RPMI7951 (cell line): ENCODE data around the gene CD247. TPM values are rescaled to one million over a fixed set of nuclear protein-coding genes. Genes with fewer than 3 reads are reported as not detected.
A peak's percentile ranks its signal among the peaks of the same experiment; 100 is the strongest.

Experiments used
- DNase-seq: peaks from one replicate; pipeline ENCODE4 v3.0.0-alpha.2; 2012; ENCODE audit warnings: low read depth
- total RNA-seq: library from RNA; depleted of rRNA; stranded (reverse); fragments of >200 nt; shearing (Covaris generic); gene quantifications from 2 replicates; pipeline ENCODE4 v1.2.3, GENCODE V29; 2014

CD247 gene
- total RNA-seq, 1 experiment from 2014 or later = not detected

DNA sequence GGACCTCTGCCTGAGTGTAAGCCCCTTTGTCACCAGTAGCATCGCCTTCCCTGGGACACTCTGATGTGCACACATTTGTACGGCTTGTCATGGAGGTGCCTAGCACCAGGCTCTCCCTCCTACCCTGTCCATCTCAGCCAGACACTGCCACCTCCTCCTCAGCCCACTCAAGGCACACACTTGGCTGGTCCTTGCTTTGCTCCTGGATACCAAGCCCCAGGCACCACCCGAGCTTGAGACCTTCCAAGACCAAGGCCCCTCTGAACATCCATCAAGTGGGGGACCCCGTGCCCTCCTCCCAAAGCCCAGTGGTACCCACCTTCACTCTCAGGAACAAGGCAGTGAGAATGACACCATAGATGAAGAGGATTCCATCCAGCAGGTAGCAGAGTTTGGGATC lies 78.0 kb downstream of the CD247 start:
- no peak for DNase-seq

DNA sequence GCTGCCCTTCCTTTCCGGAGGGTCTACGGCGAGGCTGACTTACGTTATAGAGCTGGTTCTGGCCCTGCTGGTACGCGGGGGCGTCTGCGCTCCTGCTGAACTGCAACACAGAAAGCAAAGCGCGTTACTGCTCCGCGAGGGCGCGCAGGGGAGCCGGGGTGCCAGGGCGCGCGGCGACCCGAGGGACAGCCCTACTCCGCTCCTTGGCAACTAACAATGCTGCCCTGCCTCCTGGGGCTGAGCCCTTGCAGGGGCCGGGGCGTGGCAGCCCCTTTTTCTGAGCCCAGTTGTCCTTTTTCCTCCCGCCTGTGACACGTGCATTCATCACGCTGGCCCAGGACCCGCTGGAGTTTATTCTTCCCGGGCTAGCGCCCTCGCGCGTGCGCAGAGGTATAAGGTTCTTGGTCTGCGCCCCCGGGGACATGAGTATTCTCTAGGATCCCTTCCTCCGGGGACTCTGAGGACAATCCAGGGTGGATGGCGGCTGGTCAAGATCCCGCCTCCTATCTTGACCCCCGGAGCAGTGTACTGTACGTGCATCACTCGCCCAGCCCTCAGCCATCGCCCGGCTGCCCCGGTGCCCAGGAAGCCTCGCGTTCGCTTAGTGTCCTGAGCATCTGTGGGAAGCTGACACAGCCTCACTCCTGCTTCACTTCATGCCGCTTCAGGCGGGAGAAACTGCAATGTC lies 78.9 kb downstream of the CD247 start:
- DNase-seq = peak; percentile 41

DNA sequence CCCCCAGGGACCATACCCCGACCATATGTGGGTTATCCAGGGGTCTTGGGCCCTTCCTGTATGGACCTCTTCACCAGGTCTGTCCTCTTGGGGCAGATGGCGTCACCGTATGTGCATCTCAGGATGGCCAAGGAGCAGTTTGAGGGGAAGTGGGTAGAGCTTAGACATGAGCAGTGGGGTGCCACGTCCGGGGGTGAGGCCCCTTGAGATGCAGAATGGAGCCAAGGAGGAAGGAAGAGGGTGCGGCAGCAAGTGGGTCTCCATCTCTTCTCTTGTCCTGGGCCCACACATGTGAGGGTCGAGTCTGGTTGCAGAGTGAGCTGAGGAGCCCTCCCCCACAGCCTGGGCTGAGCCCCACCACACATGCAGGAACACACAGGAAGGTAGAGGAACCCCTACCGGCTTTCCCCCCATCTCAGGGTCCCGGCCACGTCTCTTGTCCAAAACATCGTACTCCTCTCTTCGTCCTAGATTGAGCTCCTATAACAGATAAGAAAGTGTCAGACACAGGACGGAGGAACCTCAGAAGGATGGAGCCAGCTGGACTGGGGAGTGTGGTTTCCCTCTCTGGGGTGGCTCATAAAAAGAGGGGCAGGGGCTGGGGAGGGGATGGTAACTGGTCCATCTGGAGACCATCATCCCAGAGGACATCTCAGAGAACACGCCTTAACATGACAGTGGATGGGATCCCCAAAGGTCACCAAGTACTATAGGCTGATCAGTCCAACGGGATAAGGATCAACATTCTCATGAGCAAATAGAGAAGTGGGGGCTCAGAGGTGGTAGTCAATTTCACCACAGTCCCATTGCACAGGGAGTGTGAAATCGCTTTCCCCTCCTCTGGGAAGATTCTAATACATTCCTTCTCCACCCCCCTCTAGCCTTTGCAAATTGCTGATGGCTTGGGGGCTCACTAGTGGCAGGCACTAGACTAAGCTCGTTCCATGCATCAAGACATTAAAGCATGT lies 79.9 kb downstream of the CD247 start:
- DNase-seq = no peak

DNA sequence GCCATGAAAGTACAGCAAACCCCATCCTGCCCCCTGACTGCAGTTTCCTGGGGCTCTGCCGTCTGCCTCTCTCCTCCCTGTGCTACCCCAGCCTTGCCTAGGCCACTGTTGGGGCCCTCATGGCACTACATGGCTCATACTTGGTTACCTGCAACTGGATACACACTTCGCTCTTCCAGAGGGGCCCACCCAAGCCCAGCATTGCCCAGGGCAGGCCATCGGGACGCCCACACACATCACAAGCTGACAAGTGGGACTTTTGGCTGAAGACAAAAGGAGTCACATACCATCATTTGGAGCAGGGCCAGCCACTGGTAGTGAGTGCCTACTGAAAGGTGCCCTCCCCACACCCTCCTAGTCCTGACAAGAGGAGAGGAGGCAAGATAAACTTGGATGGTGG lies 82.8 kb downstream of the CD247 start:
- DNase-seq = no peak

DNA sequence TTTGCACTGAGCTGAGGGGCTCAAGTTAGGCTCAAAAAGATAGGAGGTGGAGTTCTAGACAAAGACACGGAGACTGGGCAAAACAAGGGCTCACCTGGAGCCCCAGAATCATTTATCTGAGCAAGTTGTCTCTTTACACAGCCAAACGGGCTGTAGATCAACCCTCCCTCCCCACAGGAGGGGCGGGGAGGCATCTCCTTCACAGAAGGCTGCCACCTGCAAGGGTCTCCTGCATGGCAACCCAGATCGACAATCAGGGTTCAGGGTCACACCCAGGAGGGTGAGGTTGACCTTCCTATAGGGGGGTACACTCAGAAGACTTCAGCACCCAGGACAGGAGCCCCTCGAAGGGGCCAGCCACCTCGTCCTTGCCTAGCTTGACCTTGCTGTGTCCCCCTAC lies 84.0 kb downstream of the CD247 start:
- DNase-seq = no peak

DNA sequence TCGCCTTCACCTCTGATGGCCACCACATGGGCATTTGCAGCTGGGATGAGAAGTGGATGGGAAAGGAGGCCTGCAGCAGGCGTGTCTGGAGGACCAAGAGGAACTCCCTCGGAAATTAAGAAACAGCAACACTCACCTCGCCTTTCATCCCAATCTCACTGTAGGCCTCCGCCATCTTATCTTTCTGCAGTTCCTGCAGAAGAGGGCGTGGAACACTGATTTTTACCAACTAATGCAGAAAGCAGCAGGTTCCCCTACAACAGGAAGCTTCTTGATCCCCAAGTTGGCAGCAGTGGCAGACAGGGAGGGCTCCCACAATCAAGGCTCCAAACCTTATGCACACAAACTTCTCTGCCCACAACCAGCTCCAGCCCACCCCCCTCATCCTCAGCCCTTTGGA lies 84.4 kb downstream of the CD247 start:
- DNase-seq = no peak

DNA sequence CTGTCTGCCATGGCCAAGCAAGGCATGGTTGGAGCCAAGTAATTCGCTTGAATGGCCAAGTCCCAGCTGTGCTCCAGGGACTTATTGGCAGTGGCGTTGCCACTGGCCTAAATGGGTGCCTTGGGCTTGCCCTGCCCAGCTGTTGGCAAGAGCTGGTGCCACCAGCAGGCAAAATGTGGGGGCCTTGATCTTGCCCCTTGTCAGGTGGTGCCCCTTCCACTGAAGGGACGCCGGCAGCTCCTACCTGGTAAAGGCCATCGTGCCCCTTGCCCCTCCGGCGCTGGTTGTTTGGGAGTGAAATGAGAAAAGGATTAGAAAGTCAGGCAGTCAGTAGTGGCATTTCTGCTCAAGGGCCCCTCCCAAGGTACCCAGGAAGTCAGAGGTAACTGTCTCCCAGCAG lies 85.5 kb downstream of the CD247 start:
- DNase-seq = no peak

DNA sequence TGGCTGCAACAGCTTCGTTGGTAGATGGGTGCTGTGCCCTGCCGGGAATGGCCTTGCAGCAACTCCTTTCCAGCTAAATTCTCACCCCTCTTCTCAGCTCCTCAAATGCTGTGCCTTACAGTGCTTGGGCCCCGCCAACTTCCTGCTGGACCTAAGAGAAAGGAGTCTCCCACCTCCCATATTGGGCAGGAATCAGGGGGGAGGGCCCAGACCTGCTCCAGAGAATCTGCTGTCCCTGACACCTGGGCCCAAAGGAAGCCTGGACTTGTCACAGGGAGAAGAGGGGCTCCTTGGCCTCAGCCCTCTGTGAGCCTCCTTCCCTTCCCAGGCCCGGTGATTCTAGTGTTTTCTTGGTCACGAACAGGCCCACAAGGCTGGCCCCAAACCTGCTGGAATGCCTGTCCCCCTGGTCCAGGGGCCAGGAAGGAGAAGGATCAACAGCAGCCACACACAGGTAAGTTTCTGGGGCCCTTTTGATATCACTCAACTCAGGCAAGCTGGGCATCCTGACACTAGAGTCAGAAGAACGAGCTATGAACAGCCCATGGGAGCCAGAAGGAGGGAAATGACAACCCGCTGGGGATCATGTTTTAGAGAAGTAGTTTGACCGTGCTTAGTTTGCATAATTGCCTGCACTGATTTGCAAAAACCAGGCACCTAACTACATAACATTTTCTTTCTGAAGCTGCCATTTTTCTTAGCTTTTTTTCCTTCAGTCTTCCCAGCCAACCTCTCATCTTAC lies 86.2 kb downstream of the CD247 start:
- no peak for DNase-seq

DNA sequence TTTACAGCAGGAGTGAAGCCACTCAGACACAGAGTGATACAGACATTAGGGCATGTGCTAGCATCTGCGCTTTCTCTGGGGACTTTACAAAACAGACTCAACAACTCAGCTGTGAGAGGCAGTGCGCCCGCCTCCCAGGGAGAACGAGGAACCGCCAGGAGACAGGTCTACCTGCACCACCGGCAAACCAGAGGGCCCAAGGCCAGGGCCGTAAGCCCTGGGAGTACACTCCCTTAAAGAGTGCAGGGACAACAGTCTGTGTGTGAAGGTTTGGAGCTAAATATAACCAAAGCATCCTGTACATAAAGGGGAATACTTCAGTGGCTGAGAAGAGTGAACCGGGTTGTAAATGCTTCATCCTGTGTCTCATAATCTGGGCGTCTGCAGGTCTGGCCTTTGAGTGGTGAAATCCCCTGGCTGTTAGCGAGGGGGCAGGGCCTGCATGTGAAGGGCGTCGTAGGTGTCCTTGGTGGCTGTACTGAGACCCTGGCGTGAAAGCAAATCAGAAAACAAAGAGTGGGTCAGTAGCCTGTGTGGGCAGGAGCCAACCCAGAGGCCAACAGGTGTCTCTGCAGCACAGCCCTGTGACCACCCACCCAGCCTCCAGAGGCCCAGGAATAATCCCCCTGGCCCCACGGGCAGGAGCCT lies 86.9 kb downstream of the CD247 start:
- no peak for DNase-seq

DNA sequence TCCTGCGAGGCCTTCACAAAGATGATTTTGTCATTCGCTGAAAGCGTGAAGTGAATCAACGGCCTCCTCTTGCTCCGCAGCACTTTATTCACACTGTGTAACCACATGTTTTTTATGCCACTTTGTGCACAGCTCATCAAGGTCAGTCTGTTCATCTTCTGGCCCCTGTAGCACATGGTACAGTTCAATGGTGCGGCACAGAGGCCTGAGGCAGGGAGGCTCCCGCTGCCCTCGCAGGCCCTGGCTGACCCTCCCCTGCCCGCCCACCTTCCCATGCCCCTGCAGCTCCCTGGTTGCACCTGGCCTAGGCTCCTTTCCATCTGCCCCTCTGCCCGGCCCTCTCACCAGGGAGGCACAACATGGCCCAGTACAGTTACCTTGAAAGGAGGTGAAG lies 87.5 kb downstream of the CD247 start:
- DNase-seq = no peak

DNA sequence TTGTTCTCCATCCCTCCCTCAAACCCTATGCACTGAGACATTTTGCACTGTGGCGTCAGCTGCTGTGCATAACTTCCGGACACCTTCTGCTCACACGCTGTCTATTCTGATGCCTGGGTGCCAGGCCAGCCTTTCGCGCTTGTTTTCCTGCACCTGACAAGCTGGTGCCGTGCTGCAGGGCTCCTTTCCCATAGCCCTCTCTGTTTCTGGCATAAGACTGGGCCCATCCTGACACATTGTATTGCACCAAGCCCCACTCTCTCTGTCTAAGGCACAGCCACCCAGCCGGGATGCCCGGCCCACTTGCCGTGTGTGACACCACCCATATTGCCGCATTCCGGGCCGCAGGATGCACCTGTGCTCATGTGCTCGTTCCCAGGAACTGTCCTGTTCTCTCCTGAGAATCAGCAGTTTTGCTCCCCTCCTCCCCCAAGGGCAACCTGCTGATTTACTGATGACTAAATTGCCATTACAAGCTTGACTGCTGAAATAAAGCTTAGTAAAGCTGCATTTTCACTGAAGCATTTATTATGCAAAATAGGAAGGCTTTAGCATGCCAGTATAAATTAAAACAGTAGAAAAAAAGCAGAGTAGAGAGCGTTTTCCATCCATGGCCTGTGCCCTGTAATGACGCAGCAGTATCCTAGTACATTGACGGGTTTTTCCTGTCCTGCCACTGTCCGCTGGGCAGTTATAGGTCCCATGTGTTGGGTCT lies 88.0 kb downstream of the CD247 start:
- DNase-seq = no peak

DNA sequence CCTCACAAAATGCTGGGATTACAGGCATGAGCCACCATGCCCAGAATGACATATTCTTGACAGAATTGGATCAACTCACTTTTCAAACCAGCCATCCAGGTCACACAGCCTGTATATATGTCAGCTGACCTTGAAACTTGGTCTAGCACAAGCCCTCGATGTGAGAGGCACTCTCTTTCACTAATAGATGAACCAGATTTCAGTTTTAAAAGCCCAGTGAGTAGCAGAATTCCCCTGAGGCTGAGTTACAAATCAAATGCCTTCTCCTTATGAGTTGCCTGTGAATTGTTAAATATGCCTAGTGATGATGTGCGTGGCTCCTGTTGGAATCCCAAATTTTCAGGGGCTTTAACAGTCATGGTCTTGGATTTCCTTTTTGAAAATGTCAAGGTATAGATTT lies 88.7 kb downstream of the CD247 start:
- DNase-seq = no peak

DNA sequence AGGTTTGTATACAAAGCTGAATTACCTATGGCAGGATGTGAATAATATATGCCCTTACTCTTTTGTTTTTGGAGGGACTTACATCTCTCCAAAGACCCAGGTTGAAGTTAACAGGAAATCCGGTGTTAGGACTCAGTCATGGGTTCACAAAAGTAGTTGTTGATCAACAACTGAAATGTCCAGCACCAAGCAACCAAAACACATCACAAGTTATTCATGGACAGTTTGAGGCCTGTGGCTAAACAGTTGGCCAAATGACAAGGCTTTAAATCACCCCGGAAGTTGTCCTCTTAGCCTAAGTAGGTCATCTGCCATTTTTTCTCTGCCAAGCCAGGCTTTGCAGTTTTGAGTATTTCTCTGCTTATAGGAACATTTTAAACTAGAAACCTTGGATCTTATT lies 89.9 kb downstream of the CD247 start:
- DNase-seq = peak; percentile 34

DNA sequence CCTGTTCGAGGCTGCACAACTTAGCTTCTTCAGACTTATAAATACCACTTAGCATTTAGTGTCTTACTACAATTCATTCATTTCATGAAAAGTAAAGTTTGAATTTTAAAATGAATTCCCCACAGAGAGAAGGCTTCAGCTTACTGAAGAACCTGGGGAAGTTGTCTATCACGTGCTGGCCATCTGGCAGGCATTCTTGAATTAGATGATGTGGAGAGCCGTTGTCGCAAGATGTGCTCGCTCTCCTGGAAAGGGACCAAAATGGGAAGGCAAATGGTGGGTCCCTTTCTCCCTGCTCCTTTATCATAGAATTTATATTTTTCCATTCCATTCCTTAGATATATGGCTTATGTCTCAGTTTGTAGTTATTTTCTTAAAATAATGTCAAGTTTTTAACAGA lies 90.5 kb downstream of the CD247 start:
- no peak for DNase-seq

DNA sequence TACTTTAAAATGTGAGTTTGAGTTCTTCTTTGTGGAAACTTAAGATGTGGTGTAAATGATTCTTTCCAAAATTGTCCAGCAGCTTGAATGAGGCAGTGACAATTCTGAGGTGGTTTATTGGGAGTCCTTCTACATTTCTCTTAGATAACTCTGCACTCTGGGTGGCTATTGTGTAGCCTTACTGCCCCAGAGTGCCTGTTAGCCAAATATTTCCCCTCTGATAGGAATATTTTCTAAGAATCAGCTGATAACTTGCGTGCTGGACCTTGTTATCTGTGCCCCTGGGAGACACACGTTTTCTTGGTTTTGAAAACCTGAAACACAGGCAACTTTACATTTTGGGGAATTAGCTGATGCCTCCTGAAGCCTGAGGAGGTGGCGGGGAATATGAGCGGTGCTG lies 91.6 kb downstream of the CD247 start:
- no peak for DNase-seq

DNA sequence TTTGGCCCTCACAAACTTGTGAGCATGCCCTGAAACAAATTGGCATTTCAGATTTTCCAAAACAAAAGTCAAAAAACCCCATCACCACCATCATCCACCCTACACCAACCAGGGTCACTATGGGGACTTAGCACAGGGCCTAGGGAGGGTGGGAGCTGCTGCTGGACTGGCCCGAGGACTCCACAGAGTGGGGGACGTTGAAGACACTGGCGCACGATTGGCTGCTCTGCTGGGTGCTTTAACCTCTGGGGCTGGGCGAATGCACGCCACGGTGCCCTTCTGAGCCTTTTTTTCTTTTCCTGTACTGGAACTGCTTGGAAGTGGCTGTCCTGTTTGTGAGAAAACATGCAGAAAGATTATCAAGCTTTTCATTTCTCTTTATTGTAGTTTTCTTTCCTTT lies 92.8 kb downstream of the CD247 start:
- DNase-seq = no peak

DNA sequence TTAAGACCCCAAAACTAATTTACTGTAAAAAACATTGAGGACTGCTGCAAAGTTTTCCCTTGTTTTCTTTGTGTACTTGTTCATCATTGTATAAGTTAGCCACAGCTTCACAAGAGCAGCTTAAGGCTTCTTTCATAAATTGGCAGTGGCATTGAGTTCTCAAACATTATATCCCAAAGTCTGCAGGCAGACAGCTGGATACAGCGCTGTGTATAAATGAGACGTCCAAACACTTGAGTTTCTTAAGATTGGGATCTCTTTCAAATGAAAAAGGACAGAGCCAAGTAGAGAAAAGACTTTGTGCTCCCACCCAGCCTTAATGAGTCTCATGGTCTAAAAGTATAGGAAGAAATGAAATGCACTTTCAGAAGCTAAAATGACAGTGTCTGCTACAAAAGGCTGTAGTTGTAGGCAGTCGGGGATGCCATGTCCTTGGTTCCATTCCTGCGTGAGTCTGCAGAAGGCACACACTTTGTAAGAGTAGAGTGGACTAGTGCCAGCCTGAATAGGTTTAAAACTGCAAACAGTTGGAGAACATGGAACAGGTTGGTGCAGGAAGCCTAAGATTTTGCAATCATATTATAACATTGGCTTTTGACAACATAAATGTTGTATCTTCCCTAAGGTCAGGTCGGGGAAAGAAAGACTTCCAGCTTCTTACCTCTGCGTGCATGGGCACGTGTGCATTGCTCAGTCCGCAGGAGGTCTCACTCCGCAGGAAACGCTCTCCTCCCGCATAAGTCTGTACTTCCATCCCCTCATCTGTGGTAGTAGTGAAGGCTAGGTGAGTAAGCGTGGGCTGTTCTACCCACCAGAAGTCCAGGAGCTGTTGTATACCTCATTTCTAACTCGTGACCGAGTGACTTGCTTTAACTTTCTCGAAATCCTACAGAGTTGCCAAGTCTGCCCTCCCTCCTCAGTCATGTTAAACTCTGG lies 94.4 kb downstream of the CD247 start:
- no peak for DNase-seq

DNA sequence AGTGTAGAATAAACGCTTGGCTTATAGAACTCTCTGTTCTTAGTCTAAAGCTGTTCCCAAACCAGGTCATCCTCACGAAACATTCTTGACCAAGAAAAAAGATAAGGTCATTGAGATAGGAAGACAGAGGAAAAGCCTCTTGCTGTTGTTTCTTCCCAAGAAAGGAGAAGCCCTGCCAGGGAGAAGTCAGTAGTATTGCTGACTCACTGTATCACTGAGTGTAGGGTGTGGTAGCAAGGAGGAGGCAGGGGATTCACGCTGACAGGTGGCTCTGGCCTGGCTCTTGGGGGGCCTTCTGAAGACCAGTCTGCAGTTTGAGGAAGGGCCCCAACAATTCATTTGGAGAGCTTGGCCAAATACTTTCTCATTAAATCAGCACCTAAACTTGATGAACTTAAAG lies 97.8 kb downstream of the CD247 start:
- DNase-seq = no peak

DNA sequence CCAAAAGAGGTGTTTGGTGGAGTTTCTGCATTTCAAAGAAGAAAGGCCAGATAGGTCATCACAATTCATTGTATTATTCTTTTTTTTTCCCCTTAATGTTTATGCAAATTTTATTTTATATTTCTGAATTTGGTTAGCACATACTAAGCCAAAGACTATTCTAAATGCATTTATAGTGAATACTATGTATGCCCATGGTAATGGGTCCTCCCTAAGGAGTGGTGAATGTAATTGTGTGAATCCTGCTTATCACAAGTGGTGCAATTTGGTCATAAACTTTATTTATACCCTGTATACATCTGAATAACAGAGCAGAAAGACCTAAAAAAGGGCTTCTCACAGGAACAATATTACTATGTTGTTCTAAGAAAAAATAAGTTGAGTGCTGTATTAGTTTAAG lies 99.1 kb downstream of the CD247 start:
- DNase-seq = no peak

DNA sequence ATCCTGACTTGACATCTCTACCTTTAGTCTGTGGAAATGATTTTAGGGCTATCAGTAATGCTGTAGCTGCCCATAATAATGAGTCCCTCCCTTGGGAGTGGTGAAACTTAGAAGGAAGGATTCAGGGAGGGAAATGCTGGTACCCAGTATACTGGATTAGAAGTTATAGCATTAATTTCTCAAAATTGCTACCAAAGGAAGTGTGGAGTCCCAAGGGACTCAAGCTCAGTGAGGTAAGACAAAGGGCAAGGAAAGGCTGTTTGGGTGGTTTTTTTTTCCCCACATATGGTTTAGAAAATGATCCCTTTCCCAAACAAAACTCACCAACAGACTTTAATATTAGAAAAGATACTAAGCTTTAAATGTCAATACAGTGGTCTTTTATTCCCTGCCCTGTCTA lies 99.9 kb downstream of the CD247 start:
- no peak for DNase-seq
